SK-N-SH (cell line): ENCODE measurements around the gene LRRC27.

ENCODE experiments used
- CTCF ChIP-seq: fragments of 200-600 bp; sonication (generic); IDR thresholded peaks from 2 replicates; pipeline ENCODE4 v1.6.1; 2017; ENCODE audit warnings: antibody characterized with exemption, mild to moderate bottlenecking, moderate library complexity
- EZH2phosphoT487 ChIP-seq: fragments of 200-600 bp; sonication (generic); IDR thresholded peaks from 2 replicates; pipeline ENCODE4 v1.6.1; 2017; ENCODE audit warnings: low read depth, mixed run types, mild to moderate bottlenecking, antibody characterized with exemption, moderate library complexity, borderline replicate concordance
- FOXJ3 ChIP-seq: sonication (generic); formaldehyde crosslinking; IDR thresholded peaks from 2 replicates; pipeline ENCODE4 v1.5.1; 2020; ENCODE audit warnings: mild to moderate bottlenecking, missing genetic modification reagents
- FOXM1 ChIP-seq: IDR thresholded peaks from 2 replicates; pipeline ENCODE4 v1.4.0; 2012; ENCODE audit warnings: low read depth, mild to moderate bottlenecking
- GATA2 ChIP-seq: sonication (generic); formaldehyde crosslinking; IDR thresholded peaks from 2 replicates; pipeline ENCODE4 v1.5.0; 2020; ENCODE audit warnings: mild to moderate bottlenecking, missing genetic modification reagents
- JUND ChIP-seq: IDR thresholded peaks from 2 replicates; pipeline ENCODE4 v1.4.0; 2012
- MEF2A ChIP-seq: IDR thresholded peaks from 2 replicates; pipeline ENCODE4 v1.4.0; 2012; ENCODE audit warnings: low read depth, borderline replicate concordance
- MXI1 ChIP-seq: IDR thresholded peaks from 2 replicates; pipeline ENCODE4 v1.6.1; 2012; ENCODE audit warnings: mild to moderate bottlenecking, low read depth, low read length, improper control_type of control experiment
- POLR2AphosphoS5 ChIP-seq: IDR thresholded peaks from 2 replicates; pipeline ENCODE4 v1.6.1; 2012; ENCODE audit warnings: low read depth, low read length
- RFX5 ChIP-seq: IDR thresholded peaks from 2 replicates; pipeline ENCODE4 v1.6.1; 2012; ENCODE audit warnings: mild to moderate bottlenecking, improper control_type of control experiment, low read length
- RXRA ChIP-seq: IDR thresholded peaks from 2 replicates; pipeline ENCODE4 v1.4.0; 2012; ENCODE audit warnings: low read depth, mild to moderate bottlenecking, borderline replicate concordance
- SIN3A ChIP-seq: IDR thresholded peaks from 2 replicates; pipeline ENCODE4 v1.6.1; 2012; ENCODE audit warnings: low read depth, mild to moderate bottlenecking, low read length, moderate library complexity, borderline replicate concordance
- TCF12 ChIP-seq: IDR thresholded peaks from 2 replicates; pipeline ENCODE4 v1.4.0; 2012
- ZBTB33 ChIP-seq: IDR thresholded peaks from 2 replicates; pipeline ENCODE4 v1.4.0; 2012; ENCODE audit warnings: low read depth, borderline replicate concordance

GRCh38 chr10:132333386-132333785 lies 1.4 kb downstream of the LRRC27 start:
- TF ChIP-seq CTCF (no peak), MXI1 (no peak), POLR2AphosphoS5 (no peak), EZH2phosphoT487 (no peak), RFX5 (no peak), MEF2A (no peak), JUND (no peak), ZBTB33 (no peak), SIN3A (no peak), FOXJ3 (CRISPR knock-in tag) (no peak), GATA2 (no peak), FOXM1 (no peak), TCF12 (no peak), RXRA (no peak)
